Skeletal muscle tissue (tissue), 4 donors: Measurements from ENCODE around the gene METTL13. TPM values are rescaled to one million over a fixed set of nuclear protein-coding genes. Genes with fewer than 3 reads are reported as not detected.

ENCODE experiments used
- H3K27ac ChIP-seq: one replicate; pipeline ENCODE4 v1.7.0; 2013; ENCODE audit warnings: mild to moderate bottlenecking, low read depth, low read length, inconsistent platforms
- H3K27me3 ChIP-seq, 3 donors: one replicate each; pipeline ENCODE4 v1.7.0; 2013; ENCODE audit warnings: low read length in 3 of 3; ENCODE audit not compliant: control insufficient read depth in 3 of 3, insufficient read depth in 3 of 3
- H3K36me3 ChIP-seq, 3 donors: one replicate each; pipeline ENCODE4 v1.7.0; 2013; ENCODE audit warnings: low read length in 3 of 3; ENCODE audit not compliant: control insufficient read depth in 3 of 3, insufficient read depth in 3 of 3
- H3K4me1 ChIP-seq, 3 donors: one replicate each; pipeline ENCODE4 v1.7.0; 2013; ENCODE audit warnings: low read length in 3 of 3, mild to moderate bottlenecking in 3 of 3; ENCODE audit not compliant: control insufficient read depth in 3 of 3, insufficient read depth in 3 of 3
- H3K4me3 ChIP-seq, 3 donors: one replicate each; pipeline ENCODE4 v1.7.0; 2013; ENCODE audit warnings: low read length in 3 of 3
- H3K9ac ChIP-seq, 3 donors: one replicate each; pipeline ENCODE4 v1.7.0; 2013; ENCODE audit warnings: low read length in 3 of 3, mild to moderate bottlenecking in 3 of 3, moderate library complexity in 2 of 3, low read depth in 1 of 3
- H3K9me3 ChIP-seq, 3 donors: one replicate each; pipeline ENCODE4 v1.7.0; 2013; ENCODE audit warnings: low read length in 3 of 3; ENCODE audit not compliant: control insufficient read depth in 3 of 3
- total RNA-seq: library from RNA; depleted of rRNA; stranded (reverse); fragments of >200 nt; gene quantifications from one replicate; pipeline ENCODE4 v1.2.3, GENCODE V29; 2014
- donor health status: Osteomylitis.

METTL13 gene
- total RNA-seq, 1 donor from 2014 or later: 11.0 TPM

- Histone ChIP-seq H3K4me1 (no peaks in the 10 kb centered on the region), H3K27me3 (peaks cover 0 to 3% (median 2%) of the 10 kb centered on the region in 3 donors), H3K27ac (no peak overlapping the region), H3K4me3 (no peak overlapping the region), H3K36me3 (no peaks in the 10 kb centered on the region), H3K9ac (no peak overlapping the region), H3K9me3 (no peaks in the 10 kb centered on the region)
Measured at GRCh38 chr1:171762143-171762563, 19.3 kb upstream of the METTL13 start.

GRCh38 chr1:171763764-171764163, 17.7 kb upstream of the METTL13 start:
- Histone ChIP-seq H3K4me3 (no peak overlapping the region), H3K4me1 (no peaks in the 10 kb centered on the region), H3K27ac (no peak overlapping the region), H3K27me3 (peaks cover 0 to 3% (median 2%) of the 10 kb centered on the region in 3 donors), H3K9me3 (no peaks in the 10 kb centered on the region), H3K36me3 (no peaks in the 10 kb centered on the region), H3K9ac (no peak overlapping the region)

GRCh38 chr1:171769171-171769570, 12.3 kb upstream of the METTL13 start:
- H3K27ac ChIP-seq: no peak overlapping the region
- H3K9me3 ChIP-seq: no peaks in the 10 kb centered on the region
- no peaks in the 10 kb centered on the region for H3K4me1 ChIP-seq
- no peaks in the 10 kb centered on the region for H3K27me3 ChIP-seq
- no peak overlapping the region for H3K4me3 ChIP-seq
- H3K9ac ChIP-seq: no peak overlapping the region
- no peaks in the 10 kb centered on the region for H3K36me3 ChIP-seq

GRCh38 chr1:171769754-171770153, 11.7 kb upstream of the METTL13 start:
- Histone ChIP-seq H3K27ac (no peak overlapping the region), H3K9me3 (no peaks in the 10 kb centered on the region), H3K27me3 (no peaks in the 10 kb centered on the region), H3K36me3 (no peaks in the 10 kb centered on the region), H3K4me1 (no peaks in the 10 kb centered on the region), H3K9ac (no peak overlapping the region), H3K4me3 (no peak overlapping the region)

GRCh38 chr1:171772312-171772711, 9.1 kb upstream of the METTL13 start:
- Histone ChIP-seq H3K4me3 (no peak overlapping the region), H3K27me3 (no peaks in the 10 kb centered on the region), H3K4me1 (no peaks in the 10 kb centered on the region), H3K27ac (no peak overlapping the region), H3K9ac (no peak overlapping the region), H3K36me3 (no peaks in the 10 kb centered on the region), H3K9me3 (no peaks in the 10 kb centered on the region)

GRCh38 chr1:171780583-171781175, 781 bp upstream of the METTL13 start:
- H3K4me1 ChIP-seq: peaks cover 29 to 45% (median 30%) of the 10 kb centered on the region in 3 donors
- H3K9ac ChIP-seq: peak overlapping the region; percentile 84 to 96 (median 88)
- peak overlapping the region; percentile 79 to 91 (median 86) for H3K4me3 ChIP-seq
- no peaks in the 10 kb centered on the region for H3K27me3 ChIP-seq
- peaks cover 11 to 20% (median 19%) of the 10 kb centered on the region in 3 donors for H3K36me3 ChIP-seq
- no peaks in the 10 kb centered on the region for H3K9me3 ChIP-seq
- H3K27ac ChIP-seq: peak overlapping the region; percentile 85

GRCh38 chr1:171783816-171784530, 2.5 kb downstream of the METTL13 start:
- H3K4me1 ChIP-seq: peaks cover 34 to 50% (median 36%) of the 10 kb centered on the region in 3 donors
- peaks cover 36 to 48% (median 47%) of the 10 kb centered on the region in 3 donors for H3K36me3 ChIP-seq
- H3K4me3 ChIP-seq: no peak overlapping the region
- H3K27me3 ChIP-seq: no peaks in the 10 kb centered on the region
- H3K27ac ChIP-seq: no peak overlapping the region
- H3K9ac ChIP-seq: no peak overlapping the region
- no peaks in the 10 kb centered on the region for H3K9me3 ChIP-seq

- H3K4me1 ChIP-seq: peaks cover 34 to 50% (median 36%) of the 10 kb centered on the region in 3 donors
- no peaks in the 10 kb centered on the region for H3K9me3 ChIP-seq
- H3K36me3 ChIP-seq: peaks cover 40 to 55% (median 54%) of the 10 kb centered on the region in 3 donors
Measured at GRCh38 chr1:171784784-171785183, 3.3 kb downstream of the METTL13 start.

GRCh38 chr1:171785766-171786165, 4.3 kb downstream of the METTL13 start:
- H3K36me3 ChIP-seq: peaks cover 47 to 64% (median 63%) of the 10 kb centered on the region in 3 donors
- peak overlapping the region in 2 of 3 donors; percentile 36 to 60 for H3K9ac ChIP-seq
- peaks cover 34 to 44% (median 34%) of the 10 kb centered on the region in 3 donors for H3K4me1 ChIP-seq
- H3K4me3 ChIP-seq: peak overlapping the region in 2 of 3 donors; percentile 14 to 30
- no peaks in the 10 kb centered on the region for H3K9me3 ChIP-seq
- no peak overlapping the region for H3K27ac ChIP-seq
- H3K27me3 ChIP-seq: no peaks in the 10 kb centered on the region

More at GRCh38 chr1:171784784-171785183, 3.3 kb downstream of the METTL13 start:
- Histone ChIP-seq H3K27ac (no peak overlapping the region), H3K27me3 (no peaks in the 10 kb centered on the region), H3K9ac (no peak overlapping the region), H3K4me3 (no peak overlapping the region)

- no peaks in the 10 kb centered on the region for H3K27me3 ChIP-seq
- no peak overlapping the region for H3K27ac ChIP-seq
- H3K4me1 ChIP-seq: peaks cover 33 to 43% (median 34%) of the 10 kb centered on the region in 3 donors
- H3K9ac ChIP-seq: no peak overlapping the region
- H3K36me3 ChIP-seq: peaks cover 53 to 71% (median 70%) of the 10 kb centered on the region in 3 donors
- no peaks in the 10 kb centered on the region for H3K9me3 ChIP-seq
- no peak overlapping the region for H3K4me3 ChIP-seq
Measured at GRCh38 chr1:171786534-171786933, 5.1 kb downstream of the METTL13 start.
